GM12872 (cell line): ENCODE results near the gene PDZD8.

Source experiments
- CTCF ChIP-seq: IDR thresholded peaks from 3 replicates; pipeline ENCODE4 v1.5.1; 2011; ENCODE audit warnings: low read depth, mild to moderate bottlenecking, low read length, moderate library complexity; ENCODE audit not compliant: insufficient read depth

Gene PDZD8

GRCh38 chr10:117240621-117241529 is 134.4 kb downstream of the PDZD8 start, which contains the start of gene SLC18A2:
TSS of gene SLC18A2 (plus strand) at chr10:117241114. CDS start at chr10:117241694, 580 bp downstream.
- no peak for TF ChIP-seq CTCF

GRCh38 chr10:117239721-117240620 is 135.3 kb downstream of the PDZD8 start:
- no peak for TF ChIP-seq CTCF

- no peak for TF ChIP-seq CTCF
These were observed 136.2 kb downstream of the PDZD8 start for GRCh38 chr10:117239051-117239450.

GRCh38 chr10:117237401-117237991 is 137.7 kb downstream of the PDZD8 start:
- no peak for TF ChIP-seq CTCF

- no peak for TF ChIP-seq CTCF
These were observed 147.0 kb downstream of the PDZD8 start for GRCh38 chr10:117228210-117228609.
